GM12878 (cell line): Measurements from ENCODE around the gene TRAPPC3. TPM values are rescaled to one million over a fixed set of nuclear protein-coding genes. Genes with fewer than 3 reads are reported as not detected.
A peak's percentile ranks its signal among the peaks of the same experiment; 100 is the strongest.

Experiments used
- ATF3 ChIP-seq: IDR thresholded peaks from 2 replicates; pipeline ENCODE4 v1.6.1; 2011; ENCODE audit warnings: low read depth, mild to moderate bottlenecking, low read length, moderate library complexity, borderline replicate concordance; ENCODE audit errors: extremely low read depth
- CBX3 ChIP-seq: fragments of 200-600 bp; sonication (generic); IDR thresholded peaks from 2 replicates; pipeline ENCODE4 v1.6.1; 2016; ENCODE audit warnings: low read depth, borderline replicate concordance
- CEBPZ ChIP-seq: fragments of 150-350 bp; IDR thresholded peaks from 2 replicates; pipeline ENCODE4 v1.6.1; 2016; ENCODE audit warnings: low read depth, low read length
- CHD4 ChIP-seq: fragments of 200-600 bp; sonication (generic); IDR thresholded peaks from 2 replicates; pipeline ENCODE4 v1.6.1; 2016; ENCODE audit warnings: mild to moderate bottlenecking
- CREB1 ChIP-seq: IDR thresholded peaks from 2 replicates; pipeline ENCODE4 v1.6.1; 2012; ENCODE audit warnings: low read depth, mild to moderate bottlenecking, inconsistent platforms
- EP300 ChIP-seq, 2 experiments: fragments of 150-350 bp in 1 of 2; IDR thresholded peaks; 2 replicates each; pipeline ENCODE4 v1.6.1; 2011 to 2012; ENCODE audit warnings: low read depth in 2 of 2, low read length in 2 of 2, borderline replicate concordance in 1 of 2, improper control_type of control experiment in 1 of 2, inconsistent platforms in 1 of 2; ENCODE audit not compliant: control insufficient read depth in 1 of 2
- HSF1 ChIP-seq: fragments of 150-350 bp; IDR thresholded peaks from 2 replicates; pipeline ENCODE4 v1.6.1; 2014; ENCODE audit warnings: mild to moderate bottlenecking, low read depth, low read length
- IKZF2 ChIP-seq, 2 experiments: fragments of 450-650 bp; IDR thresholded peaks; 2 replicates each; pipeline ENCODE4 v1.6.1; 2017; ENCODE audit warnings: mild to moderate bottlenecking in 2 of 2, moderate library complexity in 2 of 2
- IRF5 ChIP-seq: fragments of 450-650 bp; IDR thresholded peaks from 2 replicates; pipeline ENCODE4 v1.6.1; 2017; ENCODE audit warnings: borderline replicate concordance
- KDM1A ChIP-seq: fragments of 200-600 bp; sonication (generic); IDR thresholded peaks from 2 replicates; pipeline ENCODE4 v1.6.1; 2016; ENCODE audit warnings: borderline replicate concordance
- NRF1 ChIP-seq: conservative IDR thresholded peaks from 2 replicates; pipeline ENCODE4 v1.6.1; 2011; ENCODE audit warnings: mild to moderate bottlenecking, low read depth, low read length, improper control_type of control experiment
- PRDM15 ChIP-seq: fragments of 450-650 bp; formaldehyde crosslinking; IDR thresholded peaks from 2 replicates; pipeline ENCODE4 v1.4.0; 2020; ENCODE audit warnings: mild to moderate bottlenecking, moderate library complexity
- RCOR1 ChIP-seq: conservative IDR thresholded peaks from 2 replicates; pipeline ENCODE4 v1.6.1; 2012; ENCODE audit warnings: low read depth, low read length, improper control_type of control experiment
- RELA ChIP-seq: fragments of 450-650 bp; IDR thresholded peaks from 2 replicates; pipeline ENCODE4 v1.8.0; 2014; ENCODE audit warnings: borderline replicate concordance; ENCODE audit not compliant: partially characterized antibody
- SIX5 ChIP-seq: IDR thresholded peaks from 2 replicates; pipeline ENCODE4 v1.6.1; 2011; ENCODE audit warnings: mild to moderate bottlenecking, low read depth, low read length, moderate library complexity; ENCODE audit not compliant: severe bottlenecking
- SP1 ChIP-seq: IDR thresholded peaks from one replicate; pipeline ENCODE4 v1.6.1; 2011; ENCODE audit warnings: low read depth, low read length
- SRF ChIP-seq, 2 experiments: IDR thresholded peaks; 2 replicates each; pipeline ENCODE4 v1.6.1; 2011; ENCODE audit warnings: low read depth in 2 of 2, low read length in 2 of 2, mild to moderate bottlenecking in 1 of 2, moderate library complexity in 1 of 2
- ZNF384 ChIP-seq: IDR thresholded peaks from 2 replicates; pipeline ENCODE4 v1.6.1; 2012; ENCODE audit warnings: low read depth, mild to moderate bottlenecking, low read length, improper control_type of control experiment, borderline replicate concordance
- polyA plus RNA-seq, 11 experiments: library from polyadenylated mRNA; depleted of rRNA in 4 of 11; unstranded in 6 of 11; stranded (reverse) in 5 of 11; fragments of >200 nt; fragmentation: Nextera tagmentation in 4 of 11; fragmentation: Illumina TruSeq in 1 of 11; extraction: Ambion mirVana in 4 of 11; extraction: Trizol in 1 of 11; gene quantifications; 1 replicate in 1 of 11; 2 replicates in 10 of 11; pipeline versions ENCODE4 v1.2.1 to v1.2.3, GENCODE V29; 2011 to 2016; ENCODE audit warnings: inconsistent platforms in 2 of 11, missing spikeins in 2 of 11, low read depth in 1 of 11
- total RNA-seq, 4 experiments: library from RNA; depleted of rRNA in 3 of 4; stranded (reverse); fragments of >200 nt in 3 of 4; fragmentation: Illumina TruSeq in 1 of 4; extraction: Trizol in 1 of 4; gene quantifications; 2 replicates each; pipeline versions ENCODE4 v1.2.1 to v1.2.3, GENCODE V29; 2013 to 2021

The TRAPPC3 gene
- total and polyA plus RNA-seq, 10 of the 15 experiments (the other 5 are each of a cell fraction or from before 2014, with no cell fraction given): 14.7 to 122 (median 70.5) TPM

- TF ChIP-seq PRDM15 (CRISPR knock-in tag) (no peak), CBX3 (no peak), SRF (IDR thresholded peaks at IDR 0.05; ENCODE audit: low read depth in 2 of 2, low read length in 2 of 2) (no peak), RELA (no peak), NRF1 (no peak), IRF5 (0 out of 2 replicates have a peak, but pooled peaks have one; percentile 17), IKZF2 (IDR thresholded peaks at IDR 0.05) (peak; percentile 76 to 83), EP300 (IDR thresholded peaks at IDR 0.05; ENCODE audit: borderline replicate concordance in 1 of 2, control insufficient read depth in 1 of 2, low read depth in 2 of 2, low read length in 2 of 2) (no peak), RCOR1 (no peak), CEBPZ (no peak), CHD4 (no peak), ATF3 (no peak), KDM1A (no peak), SIX5 (no peak), HSF1 (no peak), CREB1 (peak; percentile 86), SP1 (no peak), ZNF384 (no peak)
Measured at GRCh38 chr1:36161641-36162531, 12.6 kb upstream of the TRAPPC3 start (continued).
